Activated T-cell treated with anti-CD3 and anti-CD28 coated beads, Interleukin-2, amount 50 U/mL, for 4 hours (primary cell): ENCODE results near the gene PRUNE2. TPM values are rescaled to one million over a fixed set of nuclear protein-coding genes. Genes with fewer than 3 reads are reported as not detected.
"Not testable (repeated sequence)": the region's sequence is repeated elsewhere in the genome, so short reads cannot be mapped to it uniquely, and the experiment has no call there.

Source experiments
- ATAC-seq, 2 donors: fragments of 200-7000 bp; cut with Tn5 transposase; one replicate each; pipeline ENCODE4 v1.10.0; 2021
- DNase-seq: peaks from one replicate; pipeline ENCODE4 v3.0.0-alpha.2; 2020
- H3K27me3 Mint-ChIP-seq: one replicate; pipeline ENCODE4 v1.8.0; 2021; ENCODE audit warnings: low read depth, mixed read lengths
- H3K36me3 Mint-ChIP-seq: one replicate; pipeline ENCODE4 v1.8.0; 2022; ENCODE audit warnings: mixed read lengths; ENCODE audit not compliant: insufficient read depth
- H3K4me1 Mint-ChIP-seq: one replicate; pipeline ENCODE4 v1.8.0; 2021; ENCODE audit warnings: low read depth, mixed read lengths
- H3K4me3 Mint-ChIP-seq: one replicate; pipeline ENCODE4 v1.8.0; 2021; ENCODE audit warnings: mild to moderate bottlenecking, moderate library complexity, mixed read lengths
- H3K9me3 Mint-ChIP-seq: one replicate; pipeline ENCODE4 v1.8.0; 2021; ENCODE audit warnings: mixed read lengths
- total RNA-seq, 3 donors: library from RNA; stranded (reverse); gene quantifications; one replicate each; pipeline ENCODE4 v1.2.1, GENCODE V29; 2021

The PRUNE2 gene
- total RNA-seq, 3 donors from 2014 or later: 0.05 to 0.08 TPM; not detected in 1

DNA sequence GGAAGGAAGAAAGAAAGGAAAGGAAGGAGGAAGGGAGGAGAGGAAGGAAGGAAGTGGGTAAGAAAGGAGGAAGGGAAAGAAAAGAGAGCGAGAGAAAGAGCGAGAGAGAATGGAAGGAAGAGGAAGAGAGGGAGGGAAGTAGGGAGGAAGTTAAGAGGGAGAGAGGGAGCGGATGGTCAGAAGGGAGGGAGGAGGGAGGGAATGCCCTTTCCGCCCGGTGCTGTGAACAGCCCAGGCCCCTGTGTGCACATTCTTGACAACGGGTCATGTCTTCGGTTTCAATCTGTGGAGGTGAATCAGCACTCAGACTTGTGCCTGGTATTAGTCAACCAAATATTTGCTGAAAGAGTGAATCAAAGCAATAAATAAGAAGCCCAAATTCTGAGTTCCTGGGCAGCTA lies 39.2 kb downstream of the PRUNE2 start:
- H3K36me3 Mint-ChIP-seq: no peaks in the 10 kb centered on the region
- no peak overlapping the region for H3K4me3 Mint-ChIP-seq
- H3K9me3 Mint-ChIP-seq: no peaks in the 10 kb centered on the region
- H3K4me1 Mint-ChIP-seq: no peaks in the 10 kb centered on the region
- DNase-seq (no peak), ATAC-seq (peak in 1 of 2 donors; percentile 51)
- H3K27me3 Mint-ChIP-seq: peaks cover 16% of the 10 kb centered on the region

DNA sequence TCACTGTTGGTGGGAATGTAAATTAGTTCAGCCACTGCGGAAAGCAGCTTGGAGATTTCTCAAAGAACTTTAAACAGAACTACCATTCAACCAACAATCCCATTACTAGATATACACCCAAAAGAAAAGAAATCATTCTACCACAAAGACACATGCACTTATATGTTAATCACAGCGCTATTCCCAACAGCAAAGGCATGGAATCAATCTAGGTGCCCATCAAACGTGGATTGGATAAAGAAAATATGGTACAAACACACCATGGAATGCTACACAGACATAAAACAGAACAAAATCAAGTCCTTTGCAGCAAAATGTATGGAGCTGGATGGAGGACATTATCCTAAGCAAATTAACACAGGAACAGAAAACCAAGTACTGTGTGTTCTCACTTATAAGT lies 42.1 kb downstream of the PRUNE2 start:
- peaks cover 15% of the 10 kb centered on the region for H3K27me3 Mint-ChIP-seq
- no peaks in the 10 kb centered on the region for H3K36me3 Mint-ChIP-seq
- DNase-seq: no peak
- no peaks in the 10 kb centered on the region for H3K9me3 Mint-ChIP-seq
- ATAC-seq: no peak
- H3K4me1 Mint-ChIP-seq: no peaks in the 10 kb centered on the region
- H3K4me3 Mint-ChIP-seq: no peak overlapping the region

GRCh38 chr9:76859860-76860259 lies 46.1 kb downstream of the PRUNE2 start:
- peaks cover 4% of the 10 kb centered on the region for H3K27me3 Mint-ChIP-seq
- H3K4me1 Mint-ChIP-seq: no peaks in the 10 kb centered on the region

DNA sequence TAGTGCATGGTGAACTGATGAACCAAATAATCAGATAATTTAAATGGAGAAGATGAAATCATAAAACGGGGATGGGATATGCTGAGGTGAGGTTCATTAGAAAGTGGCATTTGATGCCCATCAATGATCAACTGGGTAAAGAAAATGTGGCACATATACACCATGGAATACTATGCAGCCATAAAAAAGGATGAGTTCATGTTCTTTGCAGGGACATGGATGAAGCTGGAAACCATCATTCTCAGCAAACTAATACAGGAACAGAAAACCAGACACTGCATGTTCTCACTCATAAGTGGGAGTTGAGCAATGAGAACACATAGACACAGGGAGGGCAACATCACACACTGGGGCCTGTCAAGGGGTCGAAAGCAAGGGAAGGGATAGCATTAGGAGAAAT lies 47.7 kb downstream of the PRUNE2 start:
- not testable (repeated sequence) for DNase-seq, H3K4me3 Mint-ChIP-seq, H3K4me1 Mint-ChIP-seq, H3K9me3 Mint-ChIP-seq, ATAC-seq, H3K36me3 Mint-ChIP-seq, H3K27me3 Mint-ChIP-seq

More at GRCh38 chr9:76859860-76860259, 46.1 kb downstream of the PRUNE2 start:
- Mint-ChIP-seq H3K9me3 (no peaks in the 10 kb centered on the region), H3K4me3 (no peak overlapping the region), H3K36me3 (no peaks in the 10 kb centered on the region)
- no peak for DNase-seq
- ATAC-seq: no peak

- DNase-seq (no peak), ATAC-seq (no peak)
- Mint-ChIP-seq H3K36me3 (no peaks in the 10 kb centered on the region), H3K4me3 (no peak overlapping the region), H3K4me1 (no peaks in the 10 kb centered on the region), H3K27me3 (peaks cover 2% of the 10 kb centered on the region), H3K9me3 (no peaks in the 10 kb centered on the region)
Observed at GRCh38 chr9:76856016-76856415, 49.9 kb downstream of the PRUNE2 start.

DNA sequence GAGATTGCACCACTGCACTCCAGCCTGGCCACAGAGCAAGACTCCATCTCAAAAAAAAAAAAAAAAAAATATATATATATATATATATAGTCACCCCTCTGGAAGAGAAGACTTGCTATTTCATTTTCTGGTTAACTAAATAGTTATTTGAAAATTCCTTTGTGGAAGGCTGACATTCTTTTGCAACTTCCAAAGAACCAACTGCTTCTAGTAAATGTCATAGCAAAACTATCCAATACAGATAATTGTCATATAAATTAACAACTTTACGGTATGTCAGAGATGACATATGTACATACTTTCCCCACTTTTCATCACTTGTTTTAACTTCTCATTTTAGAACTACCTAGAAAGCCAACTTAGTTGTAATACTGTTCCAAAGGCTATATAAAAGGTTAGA lies 50.9 kb downstream of the PRUNE2 start:
- no peaks in the 10 kb centered on the region for H3K36me3 Mint-ChIP-seq
- no peaks in the 10 kb centered on the region for H3K9me3 Mint-ChIP-seq
- ATAC-seq: no peak

GRCh38 chr9:76852026-76852425 lies 53.9 kb downstream of the PRUNE2 start:
- DNase-seq: no peak
- Mint-ChIP-seq H3K9me3 (no peaks in the 10 kb centered on the region), H3K4me1 (no peaks in the 10 kb centered on the region), H3K4me3 (no peak overlapping the region), H3K27me3 (peaks cover 2% of the 10 kb centered on the region), H3K36me3 (no peaks in the 10 kb centered on the region)
- no peak for ATAC-seq

More for the DNA sequence above, 50.9 kb downstream of the PRUNE2 start:
- DNase-seq: no peak
- H3K4me3 Mint-ChIP-seq: no peak overlapping the region
- peaks cover 2% of the 10 kb centered on the region for H3K27me3 Mint-ChIP-seq
- no peaks in the 10 kb centered on the region for H3K4me1 Mint-ChIP-seq

DNA sequence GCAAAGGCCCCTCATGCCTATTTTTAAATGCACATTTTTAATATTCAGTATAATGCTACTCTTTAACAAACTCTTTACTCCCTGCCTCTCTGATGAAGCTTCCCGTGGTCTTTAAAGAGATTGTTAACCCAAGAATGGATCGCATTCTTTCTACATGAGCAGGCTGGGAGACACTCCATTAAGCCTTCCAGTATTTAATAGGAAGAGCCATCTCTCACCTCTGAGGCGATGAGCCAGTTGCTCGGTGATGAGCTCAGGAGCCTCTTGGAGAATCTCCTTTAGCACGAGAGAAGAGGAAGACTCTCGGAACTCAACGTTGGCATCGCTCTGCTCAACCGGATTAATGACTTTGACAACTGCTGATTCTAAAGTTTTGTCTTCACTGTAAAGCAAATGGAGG lies 59.6 kb downstream of the PRUNE2 start:
- DNase-seq: no peak
- no peak overlapping the region for H3K4me3 Mint-ChIP-seq
- H3K36me3 Mint-ChIP-seq: no peaks in the 10 kb centered on the region
- no peaks in the 10 kb centered on the region for H3K9me3 Mint-ChIP-seq
- no peaks in the 10 kb centered on the region for H3K4me1 Mint-ChIP-seq
- no peaks in the 10 kb centered on the region for H3K27me3 Mint-ChIP-seq
- ATAC-seq: no peak

DNA sequence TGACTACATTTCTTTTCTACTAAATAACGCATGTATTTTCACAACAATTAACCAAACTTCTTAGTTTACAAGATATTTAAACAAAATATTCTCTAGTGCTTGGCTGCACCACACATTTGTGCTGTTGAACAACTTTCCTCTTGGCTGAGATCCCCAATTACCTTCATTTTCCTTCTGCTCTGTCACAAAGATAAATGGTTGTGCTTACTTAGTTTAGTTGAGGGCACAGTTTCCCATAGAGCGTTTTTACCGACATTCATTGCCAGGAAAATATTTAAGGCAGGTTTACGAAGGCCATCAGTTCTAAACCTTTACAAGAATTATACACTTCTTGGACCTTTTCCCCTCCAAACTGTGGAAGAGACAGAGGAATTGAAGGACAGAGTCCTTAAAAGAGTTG lies 60.7 kb downstream of the PRUNE2 start:
- Mint-ChIP-seq H3K36me3 (no peaks in the 10 kb centered on the region), H3K9me3 (no peaks in the 10 kb centered on the region), H3K4me1 (no peaks in the 10 kb centered on the region), H3K4me3 (no peak overlapping the region), H3K27me3 (no peaks in the 10 kb centered on the region)
- ATAC-seq (no peak), DNase-seq (no peak)

- Mint-ChIP-seq H3K4me3 (no peak overlapping the region), H3K4me1 (no peaks in the 10 kb centered on the region), H3K27me3 (peaks cover 2% of the 10 kb centered on the region), H3K9me3 (peaks cover 3% of the 10 kb centered on the region), H3K36me3 (no peaks in the 10 kb centered on the region)
- no peak for DNase-seq
- no peak for ATAC-seq
Observed at GRCh38 chr9:76835571-76836283, 70.2 kb downstream of the PRUNE2 start.

GRCh38 chr9:76828447-76828846 lies 77.5 kb downstream of the PRUNE2 start:
- H3K4me1 Mint-ChIP-seq: no peaks in the 10 kb centered on the region
- ATAC-seq: no peak
- H3K4me3 Mint-ChIP-seq: no peak overlapping the region
- no peak for DNase-seq
- H3K27me3 Mint-ChIP-seq: peaks cover 10% of the 10 kb centered on the region
- no peaks in the 10 kb centered on the region for H3K36me3 Mint-ChIP-seq
- peaks cover 10% of the 10 kb centered on the region for H3K9me3 Mint-ChIP-seq

- ATAC-seq: no peak
- Mint-ChIP-seq H3K4me3 (no peak overlapping the region), H3K4me1 (no peaks in the 10 kb centered on the region)
Observed at GRCh38 chr9:76827296-76828080, 78.4 kb downstream of the PRUNE2 start.

GRCh38 chr9:76820431-76820830 lies 85.5 kb downstream of the PRUNE2 start:
- Mint-ChIP-seq H3K9me3 (no peaks in the 10 kb centered on the region), H3K4me1 (no peaks in the 10 kb centered on the region), H3K27me3 (peaks cover 2% of the 10 kb centered on the region), H3K36me3 (no peaks in the 10 kb centered on the region), H3K4me3 (no peak overlapping the region)
- ATAC-seq (no peak), DNase-seq (no peak)

More at GRCh38 chr9:76827296-76828080, 78.4 kb downstream of the PRUNE2 start:
- no peak for DNase-seq
- Mint-ChIP-seq H3K9me3 (peaks cover 10% of the 10 kb centered on the region), H3K27me3 (peaks cover 10% of the 10 kb centered on the region), H3K36me3 (no peaks in the 10 kb centered on the region)

DNA sequence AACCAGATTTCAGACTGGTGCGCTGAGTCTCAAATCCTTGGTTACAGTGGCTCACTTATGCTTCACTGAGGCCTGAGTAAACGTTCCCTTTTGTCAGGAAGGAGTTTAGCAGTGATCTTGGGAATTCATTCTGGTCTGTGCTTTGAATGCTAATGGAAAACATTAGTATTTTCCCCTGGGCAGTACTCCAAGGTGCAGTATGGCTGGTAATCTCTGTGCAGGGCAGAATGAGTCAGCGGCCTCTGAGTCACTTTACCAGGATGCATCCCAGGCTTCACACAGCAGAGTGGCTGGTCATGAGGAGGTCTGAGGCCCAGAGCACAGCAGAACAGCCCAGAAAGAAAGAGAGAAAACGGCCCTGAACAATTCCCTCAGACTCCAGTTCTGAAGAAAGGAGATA lies 87.6 kb downstream of the PRUNE2 start:
- Mint-ChIP-seq H3K36me3 (no peaks in the 10 kb centered on the region), H3K9me3 (no peaks in the 10 kb centered on the region), H3K27me3 (peaks cover 12% of the 10 kb centered on the region), H3K4me3 (no peak overlapping the region), H3K4me1 (no peaks in the 10 kb centered on the region)
- no peak for DNase-seq
- no peak for ATAC-seq

- DNase-seq (no peak), ATAC-seq (no peak)
- Mint-ChIP-seq H3K4me1 (no peaks in the 10 kb centered on the region), H3K36me3 (no peaks in the 10 kb centered on the region), H3K4me3 (no peak overlapping the region), H3K9me3 (no peaks in the 10 kb centered on the region), H3K27me3 (peaks cover 13% of the 10 kb centered on the region)
Observed at GRCh38 chr9:76817489-76817888, 88.4 kb downstream of the PRUNE2 start.
